Right lobe of liver (tissue), 4 donors: ENCODE measurements around the gene PSD.

Experiments
- CTCF ChIP-seq, 4 donors: fragments of 200-600 bp in 3 of 4; fragments of 450-650 bp in 1 of 4; IDR thresholded peaks; one replicate each; pipeline versions ENCODE4 v1.5.1 to v1.8.0; 2016 to 2022; ENCODE audit warnings: antibody characterized with exemption in 4 of 4, mild to moderate bottlenecking in 2 of 4
- POLR2A ChIP-seq: fragments of 450-650 bp; IDR thresholded peaks from one replicate; pipeline ENCODE4 v1.6.1; 2017; ENCODE audit warnings: antibody characterized with exemption, mild to moderate bottlenecking
- donor health status: DM: no; HTN: no; CAD: no.
- donor health status: DM: no; HTN: no; CAD: no.
- donor health status: DM: no; HTN: yes; CAD: no.

GRCh38 chr10:102398172-102399020, 20.2 kb downstream of the PSD start:
- TF ChIP-seq CTCF (IDR thresholded peaks at IDR 0.05) (no peak), POLR2A (no peak)
